Measurements from ENCODE around the gene ZDHHC9.
A peak's percentile ranks its signal among the peaks of the same experiment; 100 is the strongest.
"Not testable (repeated sequence)": the region's sequence is repeated elsewhere in the genome, so short reads cannot be mapped to it uniquely, and the experiment has no call there.

Gene ZDHHC9

DNA sequence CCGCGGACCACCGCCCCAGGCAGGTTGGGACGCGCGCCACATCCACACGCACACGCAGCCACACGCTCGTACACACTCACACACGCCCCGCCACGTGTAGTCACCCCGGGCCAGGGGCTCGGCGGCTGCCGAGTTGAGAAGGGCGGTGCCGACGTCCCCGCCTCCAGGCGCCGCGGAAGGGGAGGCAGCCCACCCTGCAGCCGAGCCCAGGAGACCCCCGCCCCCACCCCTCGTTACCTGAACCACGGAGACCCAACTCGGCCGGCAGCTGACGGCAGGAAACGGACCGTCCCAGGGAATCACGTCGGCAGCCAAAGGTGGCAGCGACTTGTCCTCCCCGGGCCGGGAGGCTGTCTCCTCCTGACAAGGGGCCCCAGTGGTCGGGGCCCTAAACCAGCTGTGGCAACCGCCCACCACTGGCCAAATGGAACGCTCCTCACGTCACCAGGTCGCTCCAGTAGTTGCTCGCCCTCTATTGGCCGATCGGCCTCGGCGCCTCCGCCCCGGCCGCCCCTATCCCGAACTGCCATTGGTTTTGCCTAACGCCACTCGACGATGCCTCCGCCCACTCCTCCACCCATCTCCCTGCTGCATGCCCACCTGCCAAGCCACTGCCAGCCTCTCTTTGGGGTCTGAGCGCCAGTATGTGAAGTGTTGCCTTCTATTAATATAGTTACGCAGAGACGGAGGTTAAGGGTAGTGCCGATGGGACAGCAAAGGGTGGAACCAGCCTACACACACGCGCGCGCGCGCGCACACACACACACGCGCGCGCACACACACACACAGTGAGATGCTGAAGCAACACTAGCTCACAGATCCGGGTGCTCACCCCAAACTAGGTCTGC, at the start of gene ZDHHC9:
Gene ZDHHC9, minus strand, starts transcription at position 428 of the 848 bp plus-strand sequence. CDS start 1,941 bp downstream, outside the sequence.
- peak; percentile 91 for DNase-seq (ENCODE audit: low spot score)

DNA sequence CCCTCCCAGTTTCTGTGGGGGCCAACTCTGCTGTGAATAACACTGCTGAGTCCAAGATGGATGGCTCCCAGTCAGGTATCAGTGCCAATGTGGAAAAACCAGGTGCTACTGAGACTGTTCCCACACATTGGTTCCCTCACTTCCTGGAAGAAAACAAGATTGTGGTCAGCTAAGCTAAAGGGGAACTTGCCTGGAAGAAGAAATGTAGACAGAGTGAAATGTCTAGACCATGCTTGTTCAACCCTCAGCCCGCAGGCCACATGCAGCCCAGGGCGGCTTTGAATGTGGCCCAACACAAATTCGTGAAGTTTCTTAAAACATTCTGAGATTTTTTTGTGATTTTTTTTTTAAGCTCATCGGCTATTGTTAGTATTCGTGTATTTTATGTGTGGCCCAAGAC, 33.7 kb upstream of the ZDHHC9 start:
- peak; percentile 2 for DNase-seq (ENCODE audit: low spot score)

DNA sequence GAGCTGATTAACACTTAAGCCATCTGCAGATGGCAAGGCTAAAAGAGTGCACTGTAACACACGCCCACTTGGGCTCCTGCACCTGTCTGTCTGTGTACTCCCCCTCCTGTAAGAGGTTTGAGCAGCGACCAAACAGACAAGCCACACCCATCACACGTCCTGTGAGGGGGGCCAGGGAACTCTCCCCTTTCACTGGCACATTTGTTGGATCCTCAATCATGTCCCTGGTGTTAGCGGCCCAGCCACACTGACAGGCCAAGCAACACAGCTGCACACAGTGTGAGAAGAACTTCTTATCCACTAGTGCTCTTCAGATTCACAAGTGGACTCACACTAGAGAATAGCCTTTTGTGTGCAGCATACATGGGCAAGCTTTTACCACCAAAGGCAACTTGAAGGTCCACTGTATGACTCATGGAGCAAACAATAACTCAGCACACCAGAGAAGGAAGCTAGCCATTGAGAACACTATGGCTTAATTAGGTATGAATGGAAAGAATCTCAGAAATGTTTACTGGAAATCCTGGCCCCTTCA, 33.2 kb upstream of the ZDHHC9 start:
- peak; percentile 32 for DNase-seq (ENCODE audit: low spot score)

DNA sequence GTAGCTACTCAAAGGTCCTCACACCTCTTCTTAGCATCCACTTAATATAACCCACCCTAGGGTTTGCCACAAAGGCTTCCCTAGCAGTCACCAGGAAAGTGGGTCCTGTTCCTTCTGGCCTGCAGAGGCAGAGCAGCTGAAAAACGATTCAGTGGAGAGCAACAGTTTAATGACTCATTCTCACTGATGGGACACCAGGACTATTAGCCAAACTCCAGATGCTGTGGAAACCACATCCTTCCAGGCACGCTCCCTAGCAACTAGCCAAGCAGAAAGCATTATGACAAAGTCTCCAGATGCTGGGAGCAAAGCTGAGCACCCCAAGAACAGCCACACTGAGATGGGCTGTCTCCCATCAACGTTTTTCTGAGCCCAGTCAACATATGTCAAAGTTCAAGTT, 32.0 kb upstream of the ZDHHC9 start:
- peak; percentile 78 for DNase-seq (ENCODE audit: low spot score)

DNA sequence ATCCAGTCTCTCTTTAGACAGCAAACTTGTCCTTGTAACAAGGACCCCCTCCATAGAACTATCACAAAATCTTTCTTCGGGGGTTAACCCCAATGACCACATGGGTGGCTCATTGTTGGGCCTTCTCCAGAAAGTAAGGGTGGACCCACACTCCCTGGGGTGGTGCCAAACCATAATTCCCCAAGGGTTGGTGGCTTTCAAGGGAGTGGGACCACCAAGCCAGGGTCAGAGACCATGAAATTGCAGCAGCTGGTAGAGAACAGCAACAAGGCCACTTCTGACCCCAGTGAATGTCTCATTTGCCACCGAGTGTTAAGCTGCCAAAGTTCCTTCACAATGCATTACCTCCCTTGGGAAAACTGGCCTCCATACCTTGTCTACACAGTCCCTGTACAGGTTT, 28.8 kb upstream of the ZDHHC9 start:
- no peak for DNase-seq (ENCODE audit: low spot score)

DNA sequence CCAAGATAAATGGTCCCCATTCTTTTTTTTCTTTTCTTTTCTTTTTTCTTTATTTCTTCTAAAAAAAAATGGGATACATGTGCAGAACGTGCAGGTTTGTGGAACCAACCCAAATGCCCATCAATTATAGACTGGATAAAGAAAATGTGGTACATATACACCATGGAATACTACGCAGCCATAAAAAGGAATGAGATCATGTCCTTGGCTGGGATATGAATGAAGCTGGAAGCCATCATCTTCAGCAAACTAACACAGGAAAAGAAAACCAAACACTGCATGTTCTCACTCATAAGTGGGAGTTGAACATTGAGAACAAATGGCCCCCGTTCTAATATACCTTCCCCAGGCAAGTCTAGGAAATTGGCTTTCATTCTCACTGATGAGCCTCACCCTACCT, 22.6 kb upstream of the ZDHHC9 start:
- DNase-seq (ENCODE audit: low spot score), result not testable (repeated sequence)

DNA sequence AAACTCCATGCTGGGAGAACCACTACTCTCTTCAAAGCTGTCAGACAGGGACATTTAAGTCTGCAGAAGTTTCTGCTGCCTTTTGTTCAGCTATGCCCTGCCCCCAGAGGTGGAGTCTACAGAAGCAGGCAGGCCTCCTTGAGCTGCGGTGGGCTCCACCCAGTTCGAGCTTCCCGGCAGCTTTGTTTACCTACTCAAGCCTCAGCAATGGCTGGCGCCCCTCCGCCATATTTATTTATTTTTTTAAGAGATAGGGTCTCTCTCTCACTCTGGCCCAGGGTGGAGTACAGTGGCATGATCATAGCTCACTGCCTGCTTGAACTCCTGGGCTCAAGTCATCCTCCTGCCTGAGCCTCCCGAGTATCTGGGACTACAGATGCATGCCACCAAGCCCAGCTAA, 15.4 kb upstream of the ZDHHC9 start:
- DNase-seq (ENCODE audit: low spot score), result not testable (repeated sequence)

DNA sequence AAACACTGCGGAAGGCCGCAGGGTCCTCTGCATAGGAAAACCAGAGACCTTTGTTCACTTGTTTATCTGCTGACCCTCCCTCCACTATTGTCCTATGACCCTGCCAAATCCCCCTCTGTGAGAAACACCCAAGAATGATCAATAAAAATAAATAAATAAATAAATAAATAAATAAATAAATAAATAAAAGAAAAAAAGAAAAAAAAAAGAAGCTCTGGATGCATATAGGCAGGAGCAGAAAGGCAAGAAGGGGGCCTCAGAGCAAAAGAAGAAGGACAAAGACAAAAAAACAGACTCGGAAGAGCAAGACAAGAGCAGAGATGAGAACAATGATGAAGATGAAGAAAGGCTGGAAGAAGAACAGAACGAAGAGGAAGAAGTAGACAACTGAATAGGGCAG, 8.1 kb upstream of the ZDHHC9 start:
- not testable (repeated sequence) for DNase-seq (ENCODE audit: low spot score)

DNA sequence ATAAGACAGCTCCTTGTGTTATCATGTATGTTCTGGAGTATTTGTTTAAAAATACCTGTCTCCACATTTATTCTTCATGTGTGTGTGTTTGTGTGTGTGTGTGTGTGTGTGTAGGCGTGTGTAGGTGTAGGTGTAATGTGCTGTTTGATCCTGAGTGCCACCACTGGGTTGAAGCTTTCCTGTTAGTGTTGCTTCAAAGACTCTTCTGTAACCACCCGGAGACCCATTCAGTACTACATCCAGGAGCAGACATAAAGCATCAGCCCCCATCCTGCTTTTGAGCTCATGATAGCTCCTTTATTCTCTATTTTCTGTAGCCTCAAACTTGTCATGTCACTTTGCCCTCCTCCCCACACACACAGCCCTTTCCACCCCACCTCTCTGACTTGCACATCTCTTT, 3.0 kb upstream of the ZDHHC9 start:
- DNase-seq (ENCODE audit: low spot score), result no peak

DNA sequence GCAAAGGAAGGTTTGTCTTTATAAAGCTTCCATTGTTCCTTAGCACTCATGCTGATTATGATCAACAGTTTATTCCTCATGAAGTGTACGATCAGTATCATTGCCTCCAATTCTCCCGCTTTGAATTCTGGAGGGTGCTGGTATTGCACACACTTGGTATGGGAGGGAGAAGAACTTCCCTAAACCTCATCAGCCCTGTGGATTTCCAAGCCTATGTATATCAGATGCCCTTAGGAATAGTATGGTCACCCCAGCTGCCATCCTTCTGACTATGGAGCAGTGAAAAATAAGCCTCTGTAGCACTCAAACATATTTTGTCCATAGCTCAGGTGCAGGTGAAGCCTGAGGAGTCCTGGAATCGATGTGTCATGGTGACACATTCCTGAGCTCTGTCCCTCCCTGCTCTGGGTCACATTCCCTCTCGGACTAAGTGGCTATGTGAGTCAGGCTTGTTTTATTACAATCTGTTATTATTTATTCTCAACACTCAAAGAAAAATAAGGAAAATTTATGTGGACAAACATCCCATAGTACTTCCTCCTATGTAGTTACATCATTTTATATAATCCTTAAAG, 2.0 kb upstream of the ZDHHC9 start:
- no peak for DNase-seq (ENCODE audit: low spot score)

DNA sequence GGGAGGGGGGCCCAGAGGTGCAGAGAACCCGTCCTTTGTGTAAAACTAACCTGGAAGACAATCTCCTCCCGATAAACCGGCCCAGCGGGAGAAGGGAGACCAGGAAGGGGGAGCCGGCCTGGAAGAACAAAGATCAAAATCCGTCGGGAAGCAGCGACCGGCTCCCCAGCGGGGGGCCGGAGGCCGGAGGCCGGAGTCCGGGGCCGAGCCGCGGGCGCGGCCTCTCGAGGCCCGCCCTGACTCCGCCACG, 552 bp downstream of the ZDHHC9 start:
- no peak for DNase-seq (ENCODE audit: low spot score)

DNA sequence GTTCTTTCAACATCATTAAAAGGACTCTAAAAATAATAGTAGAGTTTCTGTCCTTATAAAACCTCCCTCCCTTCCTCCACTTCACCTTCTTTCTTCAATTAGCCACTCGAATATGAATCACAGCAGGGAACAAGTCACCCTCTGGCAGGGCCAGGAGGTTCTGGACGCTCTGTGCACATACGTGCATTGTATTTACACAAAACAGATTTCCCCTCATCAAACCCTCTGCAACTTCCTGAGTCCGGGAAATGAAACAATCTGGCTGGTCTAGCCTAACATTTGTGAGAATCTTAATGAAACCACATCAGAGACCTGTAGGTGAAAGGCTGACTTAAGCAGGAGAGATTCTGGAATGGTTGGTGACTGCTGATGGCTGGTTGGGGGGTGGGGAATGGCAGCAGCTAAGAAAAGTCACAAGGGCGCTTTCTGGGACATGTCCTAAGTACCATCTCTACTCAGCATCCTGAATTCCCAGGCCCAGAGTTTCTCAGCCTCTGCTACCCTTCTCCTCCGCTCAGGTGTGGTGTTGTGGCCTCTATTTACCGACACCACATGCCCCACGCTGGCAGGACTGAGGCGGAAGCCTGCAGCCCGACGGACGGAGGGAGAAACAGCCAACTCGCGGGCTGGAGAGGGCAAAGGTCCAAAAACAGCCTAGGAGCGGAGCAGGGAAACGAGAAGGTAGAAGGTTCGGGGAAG, 1.0 kb downstream of the ZDHHC9 start:
- peak; percentile 14 for DNase-seq (ENCODE audit: low spot score)

DNA sequence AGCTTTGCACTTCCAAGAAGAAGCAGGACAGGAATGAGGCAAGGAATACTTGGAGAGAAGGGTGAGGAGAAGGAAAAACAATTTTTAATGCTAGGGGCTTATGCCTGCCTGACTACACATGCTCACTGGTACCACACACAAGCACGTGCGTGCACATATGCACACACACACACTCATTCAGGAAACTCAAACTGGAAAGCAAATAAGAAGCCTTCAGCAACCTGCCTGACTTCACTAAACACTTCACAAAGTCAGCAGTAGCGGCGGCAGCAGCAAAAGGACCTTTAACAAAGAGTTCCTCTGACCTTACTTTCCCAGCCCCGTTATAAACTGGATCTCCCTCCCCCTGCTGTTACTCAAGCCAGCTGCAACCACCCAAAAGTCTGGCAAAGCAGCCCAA, 3.3 kb downstream of the ZDHHC9 start:
- no peak for DNase-seq (ENCODE audit: low spot score)

DNA sequence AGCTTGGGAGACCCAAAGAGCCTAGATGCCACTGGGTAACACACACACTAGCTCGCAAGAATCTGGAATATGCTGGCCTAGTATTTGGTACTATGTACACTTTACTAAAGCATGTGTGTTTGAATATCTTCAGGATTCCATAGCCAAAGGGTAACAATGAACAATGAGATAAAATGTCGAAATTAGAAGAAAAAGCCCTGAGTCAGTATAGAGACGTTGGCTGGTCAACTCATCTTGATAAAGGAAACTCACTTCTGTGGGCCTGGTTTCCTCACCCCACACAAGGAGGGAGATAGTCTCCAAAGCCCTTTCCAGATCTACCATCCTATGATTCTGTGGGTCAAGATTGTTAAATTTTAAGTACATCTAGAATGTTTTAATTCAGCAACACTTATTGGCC, 6.9 kb downstream of the ZDHHC9 start:
- no peak for DNase-seq (ENCODE audit: low spot score)

DNA sequence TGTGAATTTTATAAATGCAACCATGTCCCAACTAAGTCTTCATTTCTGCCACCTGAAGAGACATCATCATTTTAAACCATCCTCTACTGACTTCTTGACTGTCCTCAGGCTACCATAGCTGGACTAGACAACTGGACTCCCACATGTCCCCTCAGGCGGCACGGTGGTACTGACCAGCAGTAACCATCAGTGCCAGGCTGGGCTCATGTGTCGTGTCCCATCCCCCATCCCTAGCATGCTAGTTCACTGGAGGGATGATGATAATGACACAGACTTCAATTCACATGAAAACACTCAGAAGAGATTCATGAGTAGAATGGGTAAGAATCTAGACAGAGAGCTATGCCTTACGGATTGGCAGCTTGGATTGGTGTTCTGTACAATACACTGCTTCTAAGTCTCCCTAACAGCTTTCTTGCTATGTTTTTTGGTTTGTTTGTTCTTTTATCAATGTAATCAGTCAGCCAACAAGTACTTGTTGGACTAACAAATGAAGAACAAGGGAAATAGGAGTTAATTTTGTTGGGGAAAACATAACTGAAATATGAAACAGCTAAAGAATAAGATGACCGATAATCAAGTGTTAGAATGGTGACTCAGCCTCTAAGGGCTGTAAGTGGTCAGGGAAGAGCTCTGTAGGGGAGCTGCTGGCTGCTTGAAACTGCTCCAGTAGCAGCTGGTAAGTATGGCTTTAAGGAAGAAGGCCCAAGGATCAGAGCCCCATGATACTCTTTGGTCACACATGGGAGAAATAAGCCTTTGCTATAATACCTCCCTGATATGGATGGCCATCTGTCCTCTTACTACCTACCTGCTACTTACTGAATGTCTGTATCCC, 10.3 kb downstream of the ZDHHC9 start:
- peak; percentile 57 for DNase-seq (ENCODE audit: low spot score)

DNA sequence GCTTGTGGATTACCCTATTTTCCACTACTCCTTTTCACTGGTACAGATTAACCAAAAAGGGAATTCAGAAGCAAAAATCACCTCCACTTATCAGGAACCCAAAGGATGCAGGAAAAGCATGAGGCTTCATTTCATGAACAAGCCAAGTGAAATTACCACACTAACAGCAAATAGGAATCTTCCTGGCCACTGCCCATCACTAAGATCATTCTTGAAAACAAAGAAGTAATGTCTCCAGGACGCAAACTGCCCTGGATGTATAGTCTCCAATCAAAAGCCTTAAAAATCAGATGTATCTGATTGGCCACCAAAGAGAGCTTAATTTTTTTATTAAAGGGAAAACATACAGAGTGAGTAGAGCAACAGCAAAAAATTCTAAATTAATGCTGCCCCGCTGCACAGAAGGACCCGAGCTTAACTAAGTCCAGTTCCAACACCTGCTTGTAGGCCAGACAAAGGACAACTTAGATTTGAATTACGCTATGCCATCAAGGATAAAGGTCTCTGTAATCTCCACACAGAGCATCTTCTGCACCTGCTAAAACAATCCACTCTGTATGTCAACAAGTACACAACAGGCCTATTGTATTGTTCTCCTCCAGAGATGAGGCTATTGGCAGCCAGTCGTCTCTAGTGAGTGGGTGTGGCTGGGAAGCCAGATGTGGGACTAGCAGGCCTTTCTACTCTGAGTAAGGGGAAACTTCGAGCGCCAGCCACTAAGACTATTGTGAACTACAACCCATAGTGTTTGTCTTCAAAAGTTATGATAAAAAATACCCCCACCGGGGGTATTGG, 12.4 kb downstream of the ZDHHC9 start:
- peak; percentile 9 for DNase-seq (ENCODE audit: low spot score)

DNA sequence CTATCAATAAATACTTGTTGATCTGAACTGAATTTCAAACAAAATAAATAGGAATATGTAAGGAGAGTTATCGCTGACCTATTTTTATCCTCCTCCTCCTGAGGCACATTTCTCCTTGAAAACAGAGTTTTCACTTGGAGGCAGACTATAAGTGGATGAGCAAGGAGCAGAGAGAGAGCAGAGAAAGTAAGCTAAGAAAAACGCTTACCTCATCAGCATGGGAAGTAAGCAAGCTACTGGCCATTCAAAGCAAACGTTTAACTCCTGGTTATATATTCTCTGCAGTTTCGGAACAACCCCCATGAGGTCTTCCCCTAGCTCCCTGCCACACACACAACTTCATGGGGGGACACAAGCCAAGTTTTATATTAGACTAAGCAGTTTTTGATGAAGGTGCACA, 13.2 kb downstream of the ZDHHC9 start:
- DNase-seq (ENCODE audit: low spot score), result no peak

DNA sequence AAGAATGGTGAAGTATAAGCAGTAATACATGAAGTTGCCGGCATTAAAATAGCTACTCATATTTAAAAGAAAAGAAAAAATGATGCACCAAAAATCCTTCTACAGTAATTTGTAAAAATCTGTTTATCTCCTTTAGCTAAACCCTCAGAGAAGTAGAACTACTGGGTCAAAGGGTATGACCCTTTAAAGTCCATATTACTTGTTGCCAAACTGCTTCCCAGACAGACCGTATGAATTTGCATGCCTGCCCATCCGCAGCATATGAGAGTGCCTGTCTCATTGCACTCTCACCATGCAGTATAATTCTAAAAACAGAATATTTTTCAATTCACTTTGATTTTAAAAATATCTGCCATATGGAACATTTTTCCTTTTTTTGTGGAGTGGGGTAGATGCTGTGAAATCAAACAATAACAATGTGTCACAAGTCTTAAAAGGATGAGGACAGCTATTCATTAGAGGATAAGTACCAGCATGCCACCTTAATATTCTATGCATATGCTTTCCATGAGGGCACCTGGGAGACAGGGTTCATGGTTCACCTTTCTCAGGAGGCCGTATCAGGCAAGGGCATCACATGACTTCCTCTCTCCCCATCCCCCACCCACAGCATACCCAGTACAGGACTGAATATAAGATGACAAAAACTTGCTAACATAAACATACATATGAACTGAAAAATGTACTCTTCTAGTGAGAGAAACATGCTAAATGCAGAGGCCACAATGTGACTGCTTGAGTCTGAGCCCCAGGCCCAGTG, 17.8 kb downstream of the ZDHHC9 start:
- no peak for DNase-seq (ENCODE audit: low spot score)

DNA sequence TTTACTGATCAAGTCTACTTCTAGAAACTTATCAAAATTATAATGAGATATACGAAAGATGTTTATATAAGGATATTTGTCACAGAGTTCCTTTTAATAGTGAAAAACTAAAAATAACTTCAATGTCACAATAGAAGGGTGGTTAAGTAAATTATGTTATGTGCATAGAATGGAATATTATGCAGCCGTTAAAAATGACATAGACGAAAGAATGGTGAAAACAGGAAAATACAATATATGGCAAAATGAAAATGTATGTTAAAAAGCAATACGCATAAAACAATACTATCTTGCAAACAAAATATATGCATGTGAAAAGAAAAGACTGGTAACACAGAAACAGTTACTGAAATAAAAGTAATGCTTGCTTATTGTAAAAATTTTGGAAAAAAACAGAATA, 19.1 kb downstream of the ZDHHC9 start:
- DNase-seq (ENCODE audit: low spot score), result no peak

DNA sequence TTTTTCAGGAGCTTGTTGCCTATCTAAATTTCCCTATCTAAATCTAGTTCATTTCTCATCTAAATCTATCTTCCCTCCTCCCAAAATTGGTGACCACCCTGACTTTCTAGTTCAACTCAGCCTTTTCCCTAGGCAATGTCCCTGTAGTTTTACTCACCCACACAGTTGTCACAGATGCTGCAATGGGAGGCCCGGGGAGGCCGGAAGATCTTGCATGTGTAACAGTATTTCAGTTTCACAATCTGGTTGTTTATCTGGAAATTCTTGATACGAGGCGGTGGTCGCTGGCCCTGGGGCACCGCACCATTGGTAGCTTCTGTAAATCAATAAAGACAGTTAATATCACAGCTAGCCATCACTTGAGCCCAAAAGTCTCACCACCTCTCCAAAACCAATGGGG, 20.2 kb downstream of the ZDHHC9 start:
- no peak for DNase-seq (ENCODE audit: low spot score)

DNA sequence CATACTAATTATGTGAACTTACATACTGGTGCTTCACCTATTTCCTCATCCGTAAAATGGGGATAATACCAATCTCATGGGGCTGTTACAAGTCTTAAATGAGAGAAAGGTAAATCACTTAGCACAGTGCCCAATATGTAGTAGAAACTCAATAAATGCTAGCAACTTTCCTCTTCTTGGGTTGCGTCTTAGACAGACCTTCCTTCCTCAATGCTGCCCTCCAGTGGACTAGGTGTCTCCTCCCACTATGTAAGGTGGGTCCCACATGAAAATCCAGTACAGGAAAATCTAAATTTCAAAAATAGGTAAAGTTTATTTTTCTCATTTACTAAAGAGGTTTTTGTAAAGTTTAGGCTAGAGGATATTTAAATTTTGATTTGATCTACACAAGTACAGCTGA, 20.6 kb downstream of the ZDHHC9 start:
- DNase-seq (ENCODE audit: low spot score), result peak; percentile 31
